Lung (tissue), 12 donors: Measurements from ENCODE around the gene FBXL22. TPM values are rescaled to one million over a fixed set of nuclear protein-coding genes. Genes with fewer than 3 reads are reported as not detected.

ENCODE experiments used
- ATAC-seq: fragments of 200-7000 bp; cut with Tn5 transposase; one replicate; pipeline ENCODE4 v1.9.1; 2020; ENCODE audit warnings: moderate number of reproducible peaks; ENCODE audit not compliant: insufficient read depth, low FRiP score
- DNase-seq, 3 donors: peaks; one replicate each; pipeline ENCODE4 v3.0.0-alpha.2; 2013 to 2017
- H3K27ac ChIP-seq, 2 donors: one replicate each; pipeline ENCODE4 v1.5.1; 2013; ENCODE audit warnings: mild to moderate bottlenecking in 2 of 2, moderate library complexity in 2 of 2, control low read depth in 1 of 2, inconsistent platforms in 1 of 2, low read depth in 1 of 2, low read length in 1 of 2
- H3K27me3 ChIP-seq, 3 donors: one replicate each; pipeline ENCODE4 v1.5.1; 2013; ENCODE audit warnings: low read length in 2 of 3; ENCODE audit not compliant: control insufficient read depth in 3 of 3, insufficient read depth in 3 of 3
- H3K36me3 ChIP-seq, 4 donors: one replicate each; pipeline ENCODE4 v1.5.1; 2013; ENCODE audit warnings: low read length in 4 of 4, mild to moderate bottlenecking in 1 of 4, moderate library complexity in 1 of 4; ENCODE audit not compliant: control insufficient read depth in 4 of 4, insufficient read depth in 4 of 4
- H3K4me1 ChIP-seq, 5 donors: one replicate each; pipeline ENCODE4 v1.5.1; 2013; ENCODE audit warnings: low read length in 5 of 5, mild to moderate bottlenecking in 2 of 5, moderate library complexity in 1 of 5; ENCODE audit not compliant: control insufficient read depth in 5 of 5, insufficient read depth in 5 of 5
- H3K4me3 ChIP-seq: one replicate; pipeline ENCODE4 v1.5.1; 2013; ENCODE audit warnings: mild to moderate bottlenecking, control low read depth, moderate library complexity
- H3K9ac ChIP-seq, 2 donors: one replicate each; pipeline ENCODE4 v1.5.1; 2013; ENCODE audit warnings: low read length in 2 of 2, control low read depth in 1 of 2; ENCODE audit not compliant: insufficient read depth in 1 of 2
- H3K9me3 ChIP-seq, 4 donors: one replicate each; pipeline ENCODE4 v1.5.1; 2013; ENCODE audit warnings: low read length in 3 of 4, mild to moderate bottlenecking in 1 of 4, moderate library complexity in 1 of 4; ENCODE audit not compliant: control insufficient read depth in 4 of 4, insufficient read depth in 3 of 4
- CTCF ChIP-seq: IDR thresholded peaks from 2 replicates; pipeline ENCODE4 v1.5.1; 2012; ENCODE audit warnings: mild to moderate bottlenecking; ENCODE audit errors: control extremely low read depth, extremely low read depth
- WGBS, 2 donors: extraction: QIAGEN DNeasy Blood & Tissue Kit; methylation state at CpG; one replicate each; pipeline ENCODE4 v1.1.7; 2013; 5-methylcytosine and 5-hydroxymethylcytosine counted together
- polyA plus RNA-seq, 2 donors: library from polyadenylated mRNA; stranded (reverse); fragments of 200-250 nt; gene quantifications; one replicate each; pipeline ENCODE4 v1.2.1, GENCODE V29; 2013
- total RNA-seq, 2 donors: library from RNA; depleted of rRNA in 1 of 2; stranded (reverse); fragments of >200 nt in 1 of 2; gene quantifications; one replicate each; pipeline ENCODE4 v1.2.1, GENCODE V29; 2014 to 2021
- donor health status: control.
- donor health status: control.
- donor health status: Bipolar disorder and iron deficiency.
- donor health status: healthy.
- donor health status: DM: yes; HTN: yes; CAD: no.

The FBXL22 gene
- total and polyA plus RNA-seq, 4 donors, result 0.42 to 2.7 (median 1.6) TPM

GRCh38 chr15:63640146-63640545, 43.0 kb downstream of the FBXL22 start:
- Histone ChIP-seq H3K36me3 (peaks cover 21 to 50% (median 40%) of the 10 kb centered on the region in 4 donors), H3K27me3 (no peaks in the 10 kb centered on the region), H3K9ac (no peak overlapping the region), H3K4me3 (no peak overlapping the region), H3K9me3 (no peaks in the 10 kb centered on the region), H3K27ac (no peak overlapping the region), H3K4me1 (no peaks in the 10 kb centered on the region)
- WGBS, 2 donors, result 93 to 96% methylated on average over 3 of the region's 3 CpGs
- DNase-seq, result no peak
- ATAC-seq, result no peak
- no peak for TF ChIP-seq CTCF

Other genes with a start within 250 kb of the FBXL22 start
- gene CA12, start 215.5 kb upstream of the FBXL22 start, total RNA-seq, result 1 to 10 TPM; 2.2 to 8.5 TPM
- gene CA12, start 215.5 kb upstream of the FBXL22 start, polyA plus RNA-seq, result 10 to 100 TPM in 1 of 2 donors, 1 to 10 TPM in 1; 3.1 to 46.8 TPM
- 10 to 100 TPM; 70.1 to 95.5 TPM for gene USP3, start 92.8 kb upstream of the FBXL22 start, total RNA-seq
- 10 to 100 TPM; 29.1 to 29.8 TPM for gene USP3, start 92.8 kb upstream of the FBXL22 start, polyA plus RNA-seq
- 100 to 1,000 TPM in 1 of 2 donors, 10 to 100 TPM in 1; 82.0 to 181 TPM for gene HERC1, start 236.6 kb downstream of the FBXL22 start, total RNA-seq
- 10 to 100 TPM; 16.0 to 35.8 TPM for gene HERC1, start 236.6 kb downstream of the FBXL22 start, polyA plus RNA-seq